Coronary artery (tissue), 2 donors: Measurements from ENCODE around the gene PLPPR2.
A peak's percentile ranks its signal among the peaks of the same experiment; 100 is the strongest.
"Not testable (repeated sequence)": the region's sequence is repeated elsewhere in the genome, so short reads cannot be mapped to it uniquely, and the experiment has no call there.

Experiments
- DNase-seq: peaks from one replicate; pipeline ENCODE4 v3.0.0-alpha.2; 2017; ENCODE audit warnings: low spot score
- H3K27ac ChIP-seq, 2 donors: fragments of 200-600 bp; sonication (generic); one replicate each; pipeline ENCODE4 v1.5.1; 2016 to 2019
- H3K4me3 ChIP-seq: fragments of 200-600 bp; sonication (generic); 2 replicates; pipeline ENCODE4 v1.5.1; 2016; ENCODE audit warnings: mild to moderate bottlenecking, moderate library complexity
- CTCF ChIP-seq: fragments of 200-600 bp; sonication (generic); IDR thresholded peaks from one replicate; pipeline ENCODE4 v1.5.1; 2019; ENCODE audit warnings: antibody characterized with exemption

Gene PLPPR2

GRCh38 chr19:11324079-11324661 lies 31.1 kb upstream of the PLPPR2 start:
- H3K27ac ChIP-seq = peak overlapping the region; percentile 63 to 76
- no peak for TF ChIP-seq CTCF
- H3K4me3 ChIP-seq = peak overlapping the region; percentile 21
- peak; percentile 86 for DNase-seq

- peak overlapping the region; percentile 63 to 76 for H3K27ac ChIP-seq
- no peak for TF ChIP-seq CTCF
- DNase-seq = no peak
- no peak overlapping the region for H3K4me3 ChIP-seq
Observed at GRCh38 chr19:11324748-11325389, 30.4 kb upstream of the PLPPR2 start.

GRCh38 chr19:11325544-11325943 lies 29.7 kb upstream of the PLPPR2 start:
- no peak for TF ChIP-seq CTCF
- peak overlapping the region in 1 of 2 donors; percentile 76 for H3K27ac ChIP-seq
- H3K4me3 ChIP-seq = no peak overlapping the region
- no peak for DNase-seq

- TF ChIP-seq CTCF = no peak
- no peak overlapping the region for H3K27ac ChIP-seq
- no peak for DNase-seq
Observed at GRCh38 chr19:11330127-11330526, 25.1 kb upstream of the PLPPR2 start.

GRCh38 chr19:11331502-11331901 lies 23.7 kb upstream of the PLPPR2 start:
- Histone ChIP-seq H3K27ac (no peak overlapping the region), H3K4me3 (no peak overlapping the region)
- DNase-seq = no peak
- TF ChIP-seq CTCF = no peak

More at GRCh38 chr19:11330127-11330526, 25.1 kb upstream of the PLPPR2 start:
- no peak overlapping the region for H3K4me3 ChIP-seq

GRCh38 chr19:11332822-11333221 lies 22.4 kb upstream of the PLPPR2 start:
- Histone ChIP-seq H3K4me3 (no peak overlapping the region), H3K27ac (no peak overlapping the region)
- DNase-seq = no peak
- TF ChIP-seq CTCF = no peak

GRCh38 chr19:11333838-11334237 lies 21.4 kb upstream of the PLPPR2 start:
- DNase-seq, H3K4me3 ChIP-seq, H3K27ac ChIP-seq: not testable (repeated sequence)
